NAMALWA (cell line): ENCODE data around the gene C20orf202.
"Not testable (repeated sequence)": the region's sequence is repeated elsewhere in the genome, so short reads cannot be mapped to it uniquely, and the experiment has no call there.

Source experiments
- DNase-seq: peaks from one replicate; pipeline ENCODE4 v3.0.0-alpha.2; 2015; ENCODE audit warnings: low spot score

Gene C20orf202

GRCh38 chr20:1247689-1248088 lies 44.4 kb downstream of the C20orf202 start:
- DNase-seq = no peak

- not testable (repeated sequence) for DNase-seq
These were observed 47.0 kb downstream of the C20orf202 start for GRCh38 chr20:1250282-1250681.

GRCh38 chr20:1252416-1252815 lies 49.2 kb downstream of the C20orf202 start:
- no peak for DNase-seq

GRCh38 chr20:1254254-1254653 lies 51.0 kb downstream of the C20orf202 start:
- DNase-seq = no peak

GRCh38 chr20:1255675-1256074 lies 52.4 kb downstream of the C20orf202 start:
- no peak for DNase-seq
